NK-92 treated with Interleukin-12 subunit alpha and Interleukin-12 subunit beta, amount 100 ng/mL, for 24 hours (cell line): Measurements from ENCODE around the gene DHX57.
"Not testable (repeated sequence)": the region's sequence is repeated elsewhere in the genome, so short reads cannot be mapped to it uniquely, and the experiment has no call there.

Source experiments
- DNase-seq: peaks from one replicate; lab custom pipeline; 2025; lab: John Stamatoyannopoulos, UW

DHX57 gene

GRCh38 chr2:38863061-38863695, 12.6 kb downstream of the DHX57 start:
- DNase-seq: no peak

DNA sequence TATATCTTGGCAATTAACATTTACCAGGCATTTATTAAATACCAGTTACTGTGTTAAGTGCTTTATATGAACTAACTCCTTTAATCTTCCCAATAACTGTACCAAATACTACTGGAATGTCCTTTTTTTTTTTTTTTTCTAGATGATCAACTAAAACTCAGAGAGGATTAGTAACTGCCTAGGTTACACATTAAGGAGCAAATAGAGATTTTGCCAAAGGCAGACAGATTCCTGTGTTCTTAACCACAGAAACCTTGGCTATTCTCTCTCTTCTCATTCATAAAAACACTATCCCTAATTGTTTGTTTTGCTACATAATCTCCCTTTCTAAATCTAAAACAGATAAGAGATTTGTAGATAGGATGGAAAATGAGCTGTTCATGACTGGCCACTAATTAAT, 13.3 kb downstream of the DHX57 start:
- no peak for DNase-seq

- no peak for DNase-seq
Measured at GRCh38 chr2:38856165-38856564, 19.6 kb downstream of the DHX57 start.

DNA sequence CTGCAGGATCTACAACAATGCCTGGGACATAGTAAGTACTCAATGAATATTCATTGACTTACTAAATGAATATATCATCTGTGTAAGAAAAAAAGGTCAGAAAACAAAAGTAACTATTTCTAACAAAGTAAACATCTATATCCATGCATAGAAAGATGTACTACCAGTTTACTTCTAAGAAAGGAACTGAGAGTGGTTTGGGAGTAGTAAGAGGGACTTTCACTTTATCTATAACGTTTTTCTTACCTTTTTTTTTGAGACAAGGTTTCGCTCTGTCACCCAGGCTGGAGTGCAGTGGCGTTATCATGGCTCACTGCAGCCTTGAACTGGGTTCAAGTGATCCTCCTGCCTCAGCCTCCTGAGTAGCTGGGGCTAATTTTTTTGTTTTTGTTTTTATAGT, 25.7 kb downstream of the DHX57 start:
- DNase-seq: no peak

DNA sequence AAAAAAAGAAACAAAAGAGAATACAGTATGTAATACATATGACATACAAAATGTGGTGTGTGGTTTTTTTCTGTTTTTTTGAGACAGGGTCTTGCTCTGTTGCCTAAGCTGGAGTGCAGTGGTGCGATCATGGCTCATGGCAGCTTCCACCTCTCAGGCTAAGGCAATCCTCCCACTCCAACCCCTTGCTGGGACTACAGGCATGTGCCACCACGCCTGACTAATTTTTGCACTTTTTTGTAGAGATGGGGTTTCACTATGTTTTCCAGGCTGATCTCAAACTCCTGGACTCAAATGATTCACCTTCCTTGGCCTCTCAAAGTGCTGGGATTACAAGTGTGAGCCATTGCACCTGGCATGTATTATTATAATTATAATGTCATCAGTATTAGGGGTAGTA, 38.9 kb downstream of the DHX57 start:
- DNase-seq: no peak

GRCh38 chr2:38835990-38836389, 39.7 kb downstream of the DHX57 start:
- DNase-seq: no peak

GRCh38 chr2:38835015-38835601, 40.6 kb downstream of the DHX57 start:
- no peak for DNase-seq

- no peak for DNase-seq
Measured at GRCh38 chr2:38830526-38831159, 45.1 kb downstream of the DHX57 start.

- DNase-seq: no peak
Measured at GRCh38 chr2:38829971-38830370, 45.8 kb downstream of the DHX57 start.

DNA sequence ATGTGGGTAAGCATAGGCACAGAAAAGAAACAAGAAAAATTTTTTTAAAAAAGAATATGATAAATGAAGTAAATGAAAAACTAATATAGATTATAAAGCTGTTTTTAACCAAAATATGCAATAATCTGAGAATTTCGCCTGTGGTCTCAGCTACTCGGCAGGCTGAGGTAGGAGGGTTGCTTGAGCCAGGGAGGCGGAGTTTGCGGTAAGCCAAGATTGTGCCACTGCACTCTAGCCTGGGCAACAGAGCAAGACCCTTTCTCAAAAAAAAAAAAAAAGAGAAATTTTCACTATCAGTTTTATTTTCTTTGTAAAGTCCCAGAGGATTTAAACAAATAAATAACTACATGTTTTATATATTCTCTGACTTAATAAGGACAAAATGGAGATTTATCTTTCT, 47.3 kb downstream of the DHX57 start:
- no peak for DNase-seq

DNA sequence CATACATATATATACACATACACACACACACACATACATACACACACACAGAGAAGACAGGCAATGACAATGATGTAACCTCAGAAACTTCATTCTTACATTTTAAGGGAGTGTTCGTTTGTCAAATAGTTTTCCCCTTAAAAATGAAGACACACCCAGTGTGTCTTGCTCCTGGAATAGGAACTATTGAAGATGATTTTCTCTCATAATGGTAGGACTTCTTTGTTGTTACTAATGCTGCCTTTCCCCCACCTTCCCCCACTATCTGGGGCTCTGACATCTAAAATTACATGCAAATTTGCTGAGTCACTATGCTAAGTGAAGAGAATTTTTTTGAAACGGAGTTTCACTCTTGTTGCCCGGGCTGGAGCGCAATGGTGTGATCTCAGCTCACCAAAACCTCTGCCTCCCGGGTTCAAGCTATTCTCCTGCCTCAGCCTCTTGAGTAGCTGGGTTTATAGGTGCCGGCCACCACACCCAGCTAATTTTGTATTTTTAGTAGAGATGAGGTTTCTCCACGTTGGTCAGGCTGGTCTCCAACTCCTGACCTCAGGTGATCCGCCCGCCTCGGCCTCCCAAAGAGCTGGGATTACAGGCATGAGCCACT, 48.1 kb downstream of the DHX57 start:
- DNase-seq: not testable (repeated sequence)

DNA sequence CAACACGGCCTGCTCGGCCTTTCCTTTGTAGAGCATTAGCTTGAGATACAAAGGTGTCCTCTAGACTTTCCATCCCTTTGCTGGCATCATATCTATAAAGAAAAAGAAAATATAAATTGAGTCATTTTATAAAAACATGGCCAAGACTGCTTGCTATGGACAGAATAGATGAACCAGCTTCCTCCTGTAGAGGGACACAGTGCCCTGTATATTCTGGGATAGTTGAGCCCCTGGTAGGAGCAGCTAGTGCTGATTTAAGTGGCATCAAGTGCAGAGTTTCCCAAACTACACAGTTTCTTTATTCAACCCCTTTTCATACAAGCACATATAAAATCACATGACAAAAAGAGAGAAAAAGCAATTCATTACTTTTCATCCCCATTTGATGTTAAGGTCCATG, 49.8 kb downstream of the DHX57 start:
- no peak for DNase-seq

DNA sequence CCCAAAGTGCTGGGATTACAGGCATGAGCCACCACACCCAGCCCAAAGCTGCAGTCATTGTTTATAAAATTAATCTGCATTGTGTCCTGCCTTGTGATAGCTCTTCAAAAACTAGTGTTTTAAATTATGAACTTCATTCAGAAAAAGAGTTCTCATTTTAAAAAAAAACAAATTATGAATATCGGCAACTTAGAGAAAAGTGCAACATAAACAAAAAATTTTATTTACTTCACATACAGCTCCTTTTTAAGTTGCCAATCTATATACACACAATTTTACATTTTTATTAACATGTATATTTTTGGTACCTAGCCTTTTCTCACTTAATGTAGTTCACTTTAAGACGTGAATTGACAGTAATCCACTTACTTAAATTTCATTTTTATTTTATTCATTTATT, 50.8 kb downstream of the DHX57 start:
- no peak for DNase-seq

DNA sequence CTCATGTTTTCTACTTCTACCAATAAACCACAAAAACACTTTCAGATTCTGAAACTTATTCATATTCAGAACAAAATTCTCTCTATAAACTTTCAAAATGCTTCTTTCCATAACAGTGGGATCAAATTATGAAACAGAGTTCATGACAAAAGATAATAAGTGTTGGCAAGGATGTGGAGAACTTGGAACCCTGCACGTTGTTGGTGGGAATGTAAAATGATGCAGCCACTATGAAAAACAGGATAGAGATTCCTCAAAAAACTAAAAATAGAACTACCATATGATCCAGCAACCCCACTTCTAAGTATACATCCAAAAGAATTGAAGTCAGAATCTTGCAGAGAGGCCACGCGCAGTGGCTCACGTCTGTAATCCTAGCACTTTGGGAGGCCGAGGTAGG, 52.3 kb downstream of the DHX57 start:
- no peak for DNase-seq

DNA sequence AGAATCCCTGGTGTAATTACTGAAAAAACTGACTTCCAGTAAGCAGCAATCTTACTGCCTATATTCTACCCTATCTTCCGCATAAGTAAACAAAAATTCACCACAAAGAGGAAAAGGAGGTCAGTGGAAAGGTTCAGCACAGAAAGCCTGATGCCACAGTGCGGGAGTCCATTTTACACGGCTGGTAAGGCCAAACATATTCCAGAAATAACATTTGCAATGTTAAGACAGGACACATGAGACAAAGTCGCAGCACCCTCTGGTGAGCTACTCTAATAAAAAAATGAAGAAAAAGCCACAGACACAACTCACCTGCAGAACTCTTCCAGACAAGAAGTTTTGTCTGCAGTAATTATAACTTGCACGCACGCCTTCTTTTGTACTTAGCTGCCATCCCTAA, 57.2 kb downstream of the DHX57 start:
- no peak for DNase-seq

- DNase-seq: no peak
Measured at GRCh38 chr2:38815936-38816335, 59.8 kb downstream of the DHX57 start.

- DNase-seq: no peak
Measured at GRCh38 chr2:38810488-38810887, 65.2 kb downstream of the DHX57 start.

DNA sequence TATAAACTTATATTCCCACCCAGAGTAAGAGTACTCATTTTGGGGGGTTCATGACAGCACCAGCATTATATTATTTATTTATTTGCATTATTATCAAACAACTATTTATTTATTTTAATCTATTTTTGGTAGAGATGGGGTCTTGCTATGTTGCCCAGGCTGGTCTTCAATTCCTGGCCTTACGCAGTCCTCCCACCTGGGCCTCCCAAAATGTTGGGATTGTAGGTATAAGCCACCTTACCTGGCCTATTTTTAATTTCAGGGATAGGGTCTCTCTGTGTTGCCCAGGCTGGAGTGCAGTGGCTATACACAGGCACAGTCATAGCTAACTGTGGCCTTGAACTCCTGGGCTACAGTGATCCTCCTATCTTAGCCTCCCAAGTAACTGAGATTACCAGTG, 67.1 kb downstream of the DHX57 start:
- DNase-seq: no peak

DNA sequence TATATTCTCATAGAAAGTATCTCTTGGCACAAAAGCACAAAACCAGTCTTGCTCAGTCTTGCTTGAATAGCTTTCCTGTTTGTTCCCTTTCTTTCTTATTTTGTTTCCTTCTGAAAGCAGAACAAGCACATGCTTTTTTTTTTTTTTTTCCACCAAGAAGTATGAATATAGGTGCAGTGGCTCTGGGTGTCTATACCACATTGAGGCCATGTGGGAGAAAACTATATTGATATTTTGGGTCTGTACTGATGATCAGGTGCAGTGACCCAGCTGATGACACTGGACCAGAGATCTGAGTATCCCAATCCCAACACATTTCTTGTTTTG, 69.0 kb downstream of the DHX57 start:
- DNase-seq: no peak

DNA sequence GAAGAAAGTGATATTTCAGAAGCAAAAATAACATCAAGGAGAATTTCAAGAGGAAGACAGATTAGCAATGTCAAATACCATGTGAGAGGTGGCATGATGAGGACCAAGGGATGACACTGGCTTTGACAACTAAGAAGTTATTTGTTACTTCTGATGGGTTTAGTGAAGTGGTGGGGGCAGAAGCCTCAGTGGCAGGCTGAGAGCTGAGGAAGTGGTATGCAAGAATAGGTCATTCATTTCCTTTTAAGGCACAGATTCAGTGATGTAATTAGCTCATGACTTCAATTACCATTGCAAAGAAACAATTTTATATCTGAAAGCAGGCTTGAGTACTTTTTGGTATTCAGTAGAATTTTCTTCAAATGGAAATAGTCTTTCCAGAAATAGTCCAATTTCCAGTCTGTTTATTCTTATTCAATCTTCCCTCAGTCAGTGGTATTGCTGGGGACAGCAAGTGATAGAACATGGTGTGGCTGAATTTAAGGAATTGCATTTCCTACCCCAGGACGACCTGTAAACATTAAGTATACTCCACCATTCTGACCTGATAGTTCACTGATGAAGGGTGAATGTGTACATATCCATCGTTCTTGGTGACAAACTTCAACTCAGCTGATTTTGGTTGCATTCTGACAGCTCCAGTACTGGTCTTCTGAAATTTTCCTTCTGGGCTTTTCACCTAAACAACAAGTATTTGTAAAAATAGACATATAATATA, 69.6 kb downstream of the DHX57 start:
- DNase-seq: peak; percentile 2

DNA sequence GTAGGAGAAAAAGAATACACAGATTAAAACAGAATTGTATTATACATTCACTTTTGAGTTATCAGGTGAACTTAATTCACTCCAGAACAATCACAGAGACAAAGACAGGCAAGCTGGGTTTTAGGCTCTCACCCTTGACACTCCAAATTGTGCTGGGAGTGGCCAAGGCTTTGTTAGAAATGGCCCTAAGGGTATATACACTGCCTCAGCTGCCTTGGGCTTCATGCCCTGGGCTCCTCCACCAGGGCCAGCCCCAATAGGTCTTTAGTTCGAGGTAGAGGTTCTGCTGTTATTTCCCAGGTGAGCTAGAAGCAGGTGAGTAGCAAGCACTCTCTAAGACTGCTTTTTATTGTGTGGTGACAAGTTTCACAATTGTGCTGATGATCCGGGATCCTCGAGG, 77.8 kb downstream of the DHX57 start:
- no peak for DNase-seq

DNA sequence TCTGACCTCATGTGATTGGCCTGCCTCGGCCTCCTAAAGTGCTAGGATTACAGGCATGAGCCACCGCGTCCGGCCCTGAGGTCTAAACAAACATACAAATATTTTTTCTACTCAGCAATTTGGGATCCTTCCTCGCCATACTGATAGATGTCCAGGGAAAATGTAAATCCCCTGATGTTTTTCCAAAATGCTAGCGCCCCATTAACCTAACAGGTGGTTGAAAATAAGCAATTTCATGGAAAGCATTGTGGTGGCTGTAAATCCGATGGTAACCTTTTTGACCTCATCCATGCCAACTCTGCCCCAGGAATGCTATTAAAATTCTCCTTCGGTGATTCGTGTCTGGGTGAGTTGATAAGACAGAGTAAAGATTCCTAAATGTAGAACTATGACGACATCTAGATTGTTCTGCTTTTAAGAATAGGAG, 78.5 kb downstream of the DHX57 start:
- no peak for DNase-seq

GRCh38 chr2:38795016-38795415, 80.7 kb downstream of the DHX57 start:
- DNase-seq: not testable (repeated sequence)
